GM19099 (cell line): ENCODE measurements around the gene SLC7A6.
A peak's percentile ranks its signal among the peaks of the same experiment; 100 is the strongest.

Source experiments
- POLR2A ChIP-seq: IDR thresholded peaks from 3 replicates; pipeline ENCODE4 v1.6.1; 2011; ENCODE audit warnings: low read depth; ENCODE audit not compliant: insufficient read length; ENCODE audit errors: extremely low read depth

The SLC7A6 gene

GRCh38 chr16:68264128-68265077, at the start of gene SLC7A6:
TSS of gene SLC7A6 (plus strand) at chr16:68264526. CDS start at chr16:68274727, 10,201 bp downstream.
- TF ChIP-seq POLR2A, result peak; percentile 75

GRCh38 chr16:68214726-68215125, 49.6 kb upstream of the SLC7A6 start:
- TF ChIP-seq POLR2A, result no peak

- TF ChIP-seq POLR2A, result no peak
These were observed 49.0 kb upstream of the SLC7A6 start for GRCh38 chr16:68215302-68215701.

GRCh38 chr16:68216240-68216639, 48.1 kb upstream of the SLC7A6 start:
- no peak for TF ChIP-seq POLR2A

- no peak for TF ChIP-seq POLR2A
These were observed 46.8 kb upstream of the SLC7A6 start for GRCh38 chr16:68217506-68217905.

GRCh38 chr16:68219725-68220351, 44.5 kb upstream of the SLC7A6 start:
- TF ChIP-seq POLR2A, result no peak

- TF ChIP-seq POLR2A, result no peak
These were observed 41.3 kb upstream of the SLC7A6 start for GRCh38 chr16:68223072-68223471.

GRCh38 chr16:68226116-68226515, 38.2 kb upstream of the SLC7A6 start:
- no peak for TF ChIP-seq POLR2A

- TF ChIP-seq POLR2A, result no peak
These were observed 37.0 kb upstream of the SLC7A6 start for GRCh38 chr16:68227183-68227793.

GRCh38 chr16:68227850-68228553, 36.3 kb upstream of the SLC7A6 start:
- no peak for TF ChIP-seq POLR2A

GRCh38 chr16:68228652-68229051, 35.7 kb upstream of the SLC7A6 start:
- TF ChIP-seq POLR2A, result no peak

- no peak for TF ChIP-seq POLR2A
These were observed 34.7 kb upstream of the SLC7A6 start for GRCh38 chr16:68229431-68230175.

GRCh38 chr16:68230176-68230571, 34.2 kb upstream of the SLC7A6 start:
- no peak for TF ChIP-seq POLR2A

GRCh38 chr16:68230956-68231355, 33.4 kb upstream of the SLC7A6 start:
- TF ChIP-seq POLR2A, result no peak
